Activated T-cell treated with anti-CD3 and anti-CD28 coated beads, Interleukin-2, amount 50 U/mL, for 72 hours (primary cell): ENCODE results near the gene LSAMP. TPM values are rescaled to one million over a fixed set of nuclear protein-coding genes. Genes with fewer than 3 reads are reported as not detected.

Source experiments
- ATAC-seq, 2 donors: fragments of 150-1000 bp; cut with Tn5 transposase; replicated peaks in 1 of 2; 2 replicates each; pipeline ENCODE4 v1.10.0; 2021; ENCODE audit warnings: moderate library complexity in 2 of 2, mild to moderate bottlenecking in 1 of 2
- DNase-seq, 2 donors: peaks; one replicate each; pipeline ENCODE4 v3.0.0; 2021 to 2022; ENCODE audit warnings: mixed read lengths in 1 of 2
- H3K27ac Mint-ChIP-seq: one replicate; pipeline ENCODE4 v1.8.0; 2022; ENCODE audit warnings: mild to moderate bottlenecking, moderate library complexity, mixed read lengths
- H3K27me3 Mint-ChIP-seq: one replicate; pipeline ENCODE4 v1.8.0; 2022; ENCODE audit warnings: low read depth, mixed read lengths
- H3K36me3 Mint-ChIP-seq, 2 donors: one replicate each; pipeline ENCODE4 v1.8.0; 2022; ENCODE audit warnings: mixed read lengths in 2 of 2, mild to moderate bottlenecking in 1 of 2; ENCODE audit not compliant: insufficient read depth in 2 of 2
- H3K4me1 Mint-ChIP-seq: one replicate; pipeline ENCODE4 v1.8.0; 2022; ENCODE audit warnings: low read depth, mixed read lengths
- H3K4me3 Mint-ChIP-seq, 2 donors: one replicate each; pipeline ENCODE4 v1.8.0; 2022; ENCODE audit warnings: mild to moderate bottlenecking in 2 of 2, mixed read lengths in 2 of 2, moderate library complexity in 2 of 2
- H3K9me3 Mint-ChIP-seq, 2 donors: one replicate each; pipeline ENCODE4 v1.8.0; 2022; ENCODE audit warnings: mixed read lengths in 2 of 2
- total RNA-seq, 2 donors: library from RNA; stranded (reverse); gene quantifications; one replicate each; pipeline ENCODE4 v1.2.3, GENCODE V29; 2022

The LSAMP gene
- total RNA-seq, 2 donors from 2014 or later, result not detected

- no peaks in the 10 kb centered on the region for H3K9me3 Mint-ChIP-seq
- H3K4me1 Mint-ChIP-seq, result peaks cover 6% of the 10 kb centered on the region
- no peak overlapping the region for H3K27ac Mint-ChIP-seq
- DNase-seq (no peak), ATAC-seq (no peak)
- H3K36me3 Mint-ChIP-seq, result no peaks in the 10 kb centered on the region
- peaks cover 18% of the 10 kb centered on the region for H3K27me3 Mint-ChIP-seq
- no peak overlapping the region for H3K4me3 Mint-ChIP-seq
These were observed 620.2 kb downstream of the LSAMP start for GRCh38 chr3:115825046-115825445.

- DNase-seq, result no peak
- no peaks in the 10 kb centered on the region for H3K36me3 Mint-ChIP-seq
- peaks cover 6% of the 10 kb centered on the region for H3K4me1 Mint-ChIP-seq
- no peak overlapping the region for H3K4me3 Mint-ChIP-seq
- no peaks in the 10 kb centered on the region for H3K9me3 Mint-ChIP-seq
- peaks cover 8% of the 10 kb centered on the region for H3K27me3 Mint-ChIP-seq
- peak; percentile 28 to 62 for ATAC-seq
- no peak overlapping the region for H3K27ac Mint-ChIP-seq
These were observed 622.2 kb downstream of the LSAMP start for GRCh38 chr3:115823083-115823482.

- no peaks in the 10 kb centered on the region for H3K9me3 Mint-ChIP-seq
- H3K4me1 Mint-ChIP-seq, result peaks cover 6% of the 10 kb centered on the region
- ATAC-seq (no peak), DNase-seq (no peak)
- H3K27me3 Mint-ChIP-seq, result peaks cover 8% of the 10 kb centered on the region
- H3K36me3 Mint-ChIP-seq, result no peaks in the 10 kb centered on the region
- H3K4me3 Mint-ChIP-seq, result no peak overlapping the region
- H3K27ac Mint-ChIP-seq, result no peak overlapping the region
These were observed 622.7 kb downstream of the LSAMP start for GRCh38 chr3:115822579-115822978.

GRCh38 chr3:115819785-115820384 lies 625.4 kb downstream of the LSAMP start:
- peak; percentile 85 to 87 for ATAC-seq
- peak; percentile 54 to 72 for DNase-seq
- H3K9me3 Mint-ChIP-seq, result no peaks in the 10 kb centered on the region
- H3K27ac Mint-ChIP-seq, result no peak overlapping the region
- no peaks in the 10 kb centered on the region for H3K27me3 Mint-ChIP-seq
- no peaks in the 10 kb centered on the region for H3K36me3 Mint-ChIP-seq
- no peak overlapping the region for H3K4me3 Mint-ChIP-seq
- H3K4me1 Mint-ChIP-seq, result peaks cover 6% of the 10 kb centered on the region

DNA sequence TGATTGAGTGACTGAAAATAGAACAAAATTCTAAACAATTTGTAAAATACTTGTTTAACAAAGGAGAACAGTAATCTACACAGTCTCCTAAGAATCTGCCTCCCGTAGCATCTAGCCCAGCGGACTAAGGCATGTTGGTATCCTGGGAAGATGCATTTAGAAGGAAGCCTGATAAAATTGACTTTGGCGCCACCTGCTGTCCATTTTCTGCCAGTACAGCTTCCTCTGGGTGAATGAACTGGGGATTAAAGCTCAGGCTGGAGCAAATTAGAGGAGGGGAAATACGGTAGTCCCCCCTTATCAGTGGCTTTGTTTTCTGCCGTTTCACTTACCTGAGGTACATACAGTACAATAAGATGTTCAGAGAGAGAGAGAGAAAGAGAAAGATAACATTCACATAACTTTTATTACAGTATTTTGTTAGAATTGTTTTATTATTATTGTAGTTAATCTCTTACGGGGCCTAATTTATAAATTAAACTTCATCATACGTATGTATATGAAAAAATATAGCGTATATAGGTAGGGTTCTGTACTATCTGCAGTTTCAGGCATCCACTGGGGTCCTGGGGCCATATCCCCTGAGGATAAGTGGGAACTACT lies 630.4 kb downstream of the LSAMP start:
- Mint-ChIP-seq H3K36me3 (no peaks in the 10 kb centered on the region), H3K27ac (no peak overlapping the region), H3K4me3 (no peak overlapping the region), H3K4me1 (no peaks in the 10 kb centered on the region), H3K27me3 (peaks cover 21% of the 10 kb centered on the region), H3K9me3 (no peaks in the 10 kb centered on the region)
- ATAC-seq (peak; percentile 28 to 51), DNase-seq (peak; percentile 55 to 63)

DNA sequence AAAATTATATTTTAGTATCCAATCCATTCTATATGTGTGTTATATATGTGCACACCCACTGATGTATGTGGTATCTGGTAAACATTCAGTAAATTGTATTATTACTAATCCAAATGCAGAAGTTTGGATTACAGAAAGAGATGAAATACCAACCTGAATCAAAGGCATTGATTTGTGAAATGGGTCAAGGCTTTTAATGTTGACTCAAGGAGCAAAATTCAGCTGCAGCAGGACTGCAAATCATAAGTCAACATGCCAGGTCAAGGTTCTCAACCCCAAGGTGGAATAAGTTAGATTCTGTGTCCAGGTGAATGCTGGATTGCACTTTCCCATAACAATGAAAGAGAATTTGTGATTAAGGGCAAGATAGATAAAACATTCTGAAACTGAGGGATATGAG lies 631.3 kb downstream of the LSAMP start:
- no peaks in the 10 kb centered on the region for H3K36me3 Mint-ChIP-seq
- no peaks in the 10 kb centered on the region for H3K4me1 Mint-ChIP-seq
- no peaks in the 10 kb centered on the region for H3K9me3 Mint-ChIP-seq
- no peak for DNase-seq
- no peak overlapping the region for H3K4me3 Mint-ChIP-seq
- H3K27me3 Mint-ChIP-seq, result peaks cover 29% of the 10 kb centered on the region
- H3K27ac Mint-ChIP-seq, result no peak overlapping the region
- no peak for ATAC-seq

DNA sequence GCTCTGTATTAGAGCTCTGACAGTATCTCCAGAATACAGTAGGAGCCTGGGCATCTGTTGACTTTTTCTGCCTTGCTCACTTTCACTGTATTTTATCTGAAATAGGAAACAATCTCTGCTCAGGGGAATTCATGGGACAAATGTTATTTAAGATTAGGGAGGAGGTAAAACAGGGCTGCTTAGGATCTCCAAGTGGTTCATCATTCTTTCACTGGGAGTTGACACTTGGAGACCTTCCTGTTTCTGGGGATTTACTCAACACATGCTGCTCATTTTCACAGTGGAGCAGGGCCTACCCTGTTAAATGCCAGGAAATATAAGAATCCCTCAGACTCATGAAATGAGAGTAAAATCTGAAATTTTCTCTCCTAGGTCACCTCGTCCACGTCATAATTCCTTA lies 636.5 kb downstream of the LSAMP start:
- peaks cover 8% of the 10 kb centered on the region for H3K4me1 Mint-ChIP-seq
- no peak overlapping the region for H3K4me3 Mint-ChIP-seq
- no peak for DNase-seq
- no peak overlapping the region for H3K27ac Mint-ChIP-seq
- no peaks in the 10 kb centered on the region for H3K9me3 Mint-ChIP-seq
- ATAC-seq, result no peak
- H3K36me3 Mint-ChIP-seq, result no peaks in the 10 kb centered on the region
- peaks cover 49% of the 10 kb centered on the region for H3K27me3 Mint-ChIP-seq

- no peak overlapping the region for H3K27ac Mint-ChIP-seq
- no peak overlapping the region for H3K4me3 Mint-ChIP-seq
- no peak for ATAC-seq
- no peaks in the 10 kb centered on the region for H3K9me3 Mint-ChIP-seq
- H3K36me3 Mint-ChIP-seq, result no peaks in the 10 kb centered on the region
- peaks cover 8% of the 10 kb centered on the region for H3K4me1 Mint-ChIP-seq
- peaks cover 50% of the 10 kb centered on the region for H3K27me3 Mint-ChIP-seq
- no peak for DNase-seq
These were observed 637.0 kb downstream of the LSAMP start for GRCh38 chr3:115808244-115808643.

- Mint-ChIP-seq H3K4me1 (peaks cover 8% of the 10 kb centered on the region), H3K27me3 (peaks cover 63% of the 10 kb centered on the region), H3K27ac (no peak overlapping the region), H3K4me3 (no peak overlapping the region), H3K9me3 (no peaks in the 10 kb centered on the region), H3K36me3 (peaks cover 0 to 1% of the 10 kb centered on the region in 2 donors)
- DNase-seq, result no peak
- no peak for ATAC-seq
These were observed 638.8 kb downstream of the LSAMP start for GRCh38 chr3:115806501-115806900.

DNA sequence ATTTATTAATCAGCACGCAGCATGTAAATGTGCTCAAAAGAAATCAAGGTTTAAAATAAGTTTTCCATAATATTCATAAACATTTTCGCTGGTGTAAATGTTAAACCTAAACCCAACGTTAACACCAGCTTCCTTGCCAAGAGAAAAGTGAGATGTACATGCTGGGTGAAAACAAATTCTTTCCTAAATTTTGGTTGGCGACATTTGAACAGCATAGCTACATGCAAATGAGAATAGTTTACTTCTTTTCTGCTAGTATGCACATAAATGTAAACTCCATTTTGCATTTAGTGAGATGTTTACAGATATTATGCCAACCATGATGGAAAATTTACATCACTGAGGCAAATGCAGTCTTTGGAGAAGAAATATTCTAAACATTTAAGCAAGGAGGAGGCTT lies 639.8 kb downstream of the LSAMP start:
- ATAC-seq (no peak), DNase-seq (no peak)
- Mint-ChIP-seq H3K4me3 (no peak overlapping the region), H3K36me3 (peaks cover 0 to 1% of the 10 kb centered on the region in 2 donors), H3K4me1 (peaks cover 8% of the 10 kb centered on the region), H3K9me3 (no peaks in the 10 kb centered on the region), H3K27ac (no peak overlapping the region), H3K27me3 (peaks cover 55% of the 10 kb centered on the region)

DNA sequence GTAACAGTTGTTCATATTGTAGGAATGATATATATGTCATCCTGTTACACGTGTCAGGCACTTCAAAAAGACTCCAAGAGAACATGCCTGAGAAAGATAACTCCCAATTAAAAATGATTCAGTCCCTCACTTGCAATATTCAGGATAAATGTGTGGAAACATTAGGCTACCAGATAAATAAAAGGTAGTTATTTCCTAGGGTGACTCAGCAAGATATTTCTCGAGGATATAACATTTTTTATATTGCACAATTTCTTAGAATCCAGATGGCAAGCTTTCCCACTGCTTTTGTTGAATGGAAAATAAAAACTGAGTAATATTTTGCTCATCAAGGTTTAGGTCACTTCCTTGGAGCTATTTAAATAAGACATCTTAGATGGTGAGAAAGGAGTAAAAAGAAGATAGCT lies 640.6 kb downstream of the LSAMP start:
- Mint-ChIP-seq H3K4me1 (peaks cover 8% of the 10 kb centered on the region), H3K36me3 (peaks cover 0 to 1% of the 10 kb centered on the region in 2 donors), H3K9me3 (no peaks in the 10 kb centered on the region), H3K27me3 (peaks cover 55% of the 10 kb centered on the region), H3K27ac (no peak overlapping the region), H3K4me3 (no peak overlapping the region)
- ATAC-seq (no peak), DNase-seq (no peak)

- DNase-seq (no peak), ATAC-seq (peak; percentile 22 to 55)
- peaks cover 0 to 1% of the 10 kb centered on the region in 2 donors for H3K36me3 Mint-ChIP-seq
- H3K9me3 Mint-ChIP-seq, result no peaks in the 10 kb centered on the region
- H3K4me3 Mint-ChIP-seq, result no peak overlapping the region
- H3K27me3 Mint-ChIP-seq, result peaks cover 50% of the 10 kb centered on the region
- H3K4me1 Mint-ChIP-seq, result peaks cover 8% of the 10 kb centered on the region
- H3K27ac Mint-ChIP-seq, result no peak overlapping the region
These were observed 641.1 kb downstream of the LSAMP start for GRCh38 chr3:115804200-115804599.

DNA sequence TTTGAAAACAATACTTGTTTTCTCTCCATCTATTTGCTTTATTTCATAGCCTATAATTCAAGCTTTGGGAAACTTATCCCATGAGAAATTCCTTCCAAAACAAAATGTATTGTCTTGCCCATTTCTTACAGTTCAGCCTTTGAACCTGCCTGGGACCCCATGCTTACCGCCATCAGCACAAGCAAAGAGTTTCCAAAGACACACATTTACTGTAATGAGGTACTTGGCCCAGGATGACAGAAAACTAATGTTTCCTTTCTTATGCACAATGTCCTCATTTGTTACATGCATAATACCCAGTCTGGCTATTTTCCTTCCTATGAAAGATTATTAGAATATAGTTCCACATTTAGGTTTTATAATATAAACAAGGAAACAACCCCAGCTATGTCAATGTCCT lies 641.6 kb downstream of the LSAMP start:
- no peak overlapping the region for H3K27ac Mint-ChIP-seq
- peaks cover 0 to 1% of the 10 kb centered on the region in 2 donors for H3K36me3 Mint-ChIP-seq
- peaks cover 44% of the 10 kb centered on the region for H3K27me3 Mint-ChIP-seq
- H3K4me3 Mint-ChIP-seq, result no peak overlapping the region
- DNase-seq, result no peak
- H3K4me1 Mint-ChIP-seq, result peaks cover 8% of the 10 kb centered on the region
- H3K9me3 Mint-ChIP-seq, result no peaks in the 10 kb centered on the region
- no peak for ATAC-seq
